Peyer's patch (tissue), 4 donors: ENCODE results near the gene LMO7. TPM values are rescaled to one million over a fixed set of nuclear protein-coding genes. Genes with fewer than 3 reads are reported as not detected.

Experiments used
- DNase-seq, 3 donors: peaks; one replicate each; pipeline ENCODE4 v3.0.0-alpha.2; 2017 to 2019
- H3K27ac ChIP-seq, 4 donors: fragments of 200-600 bp; sonication (generic); one replicate each; pipeline ENCODE4 v1.5.1; 2016 to 2019
- H3K27me3 ChIP-seq, 2 donors: fragments of 200-600 bp; sonication (generic); one replicate each; pipeline ENCODE4 v1.5.1; 2019
- H3K36me3 ChIP-seq, 3 donors: fragments of 200-600 bp; sonication (generic); one replicate each; pipeline ENCODE4 v1.5.1; 2016 to 2019
- H3K4me1 ChIP-seq, 4 donors: fragments of 200-600 bp; sonication (generic); one replicate each; pipeline ENCODE4 v1.5.1; 2016 to 2019
- H3K4me3 ChIP-seq, 4 donors: fragments of 200-600 bp; sonication (generic); 1 replicate in 3 of 4; 2 replicates in 1 of 4; pipeline ENCODE4 v1.5.1; 2016 to 2019; ENCODE audit warnings: mild to moderate bottlenecking in 1 of 4
- H3K9me3 ChIP-seq, 4 donors: fragments of 200-600 bp; sonication (generic); one replicate each; pipeline ENCODE4 v1.5.1; 2016 to 2019; ENCODE audit warnings: mild to moderate bottlenecking in 1 of 4
- CTCF ChIP-seq, 6 experiments: fragments of 450-650 bp in 4 of 6; fragments of 200-600 bp in 2 of 6; sonication (generic) in 1 of 6; IDR thresholded peaks; one replicate each; pipeline ENCODE4 v1.5.1; 2017 to 2019; ENCODE audit warnings: antibody characterized with exemption in 6 of 6, mild to moderate bottlenecking in 3 of 6, moderate library complexity in 1 of 6
- POLR2A ChIP-seq, 2 donors: fragments of 450-650 bp; IDR thresholded peaks; one replicate each; pipeline ENCODE4 v1.5.1; 2017; ENCODE audit warnings: antibody characterized with exemption in 2 of 2, mild to moderate bottlenecking in 2 of 2, moderate library complexity in 2 of 2
- total RNA-seq, 4 donors: library from RNA; depleted of rRNA; stranded (reverse); fragments of >200 nt; gene quantifications; one replicate each; pipeline ENCODE4 v1.1.0, GENCODE V29; 2016

Gene LMO7
- total RNA-seq, 4 donors from 2014 or later: 74.3 to 365 (median 327) TPM

- DNase-seq: no peak
These were observed 202.4 kb downstream of the LMO7 start for GRCh38 chr13:75838366-75839005.

DNA sequence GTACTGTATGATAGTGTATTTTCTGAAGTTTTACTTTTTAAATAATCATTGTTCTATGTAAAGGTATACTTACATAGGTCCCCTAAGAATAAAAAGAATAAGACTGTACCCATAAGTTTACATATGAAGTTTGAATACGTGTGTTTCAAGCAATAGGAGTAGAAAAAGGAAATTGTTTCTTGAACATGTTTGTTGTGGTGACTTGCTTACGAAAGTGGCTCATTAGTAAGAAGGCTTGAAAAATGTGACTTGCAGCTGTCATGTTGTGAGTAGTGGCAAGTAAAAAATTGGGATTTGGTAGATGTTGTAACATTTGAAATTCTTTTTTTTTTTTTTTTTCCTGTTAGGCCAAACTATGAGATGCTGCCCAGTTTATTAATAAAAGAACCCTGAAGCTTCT is 203.3 kb downstream of the LMO7 start:
- Histone ChIP-seq H3K4me1 (no peaks in the 10 kb centered on the region), H3K27me3 (no peaks in the 10 kb centered on the region), H3K4me3 (no peak overlapping the region), H3K9me3 (no peaks in the 10 kb centered on the region), H3K27ac (no peak overlapping the region), H3K36me3 (peaks cover 0 to 43% (median 2%) of the 10 kb centered on the region in 3 donors)
- TF ChIP-seq CTCF (IDR thresholded peaks at IDR 0.05): no peak
- no peak for TF ChIP-seq POLR2A (IDR thresholded peaks at IDR 0.05)
- DNase-seq: no peak

More at GRCh38 chr13:75838366-75839005, 202.4 kb downstream of the LMO7 start:
- H3K36me3 ChIP-seq: peaks cover 0 to 37% (median 2%) of the 10 kb centered on the region in 3 donors
- H3K27me3 ChIP-seq: no peaks in the 10 kb centered on the region
- H3K4me1 ChIP-seq: no peaks in the 10 kb centered on the region
- H3K4me3 ChIP-seq: no peak overlapping the region
- TF ChIP-seq POLR2A (IDR thresholded peaks at IDR 0.05): no peak
- TF ChIP-seq CTCF (IDR thresholded peaks at IDR 0.05): no peak
- no peaks in the 10 kb centered on the region for H3K9me3 ChIP-seq
- H3K27ac ChIP-seq: no peak overlapping the region

DNA sequence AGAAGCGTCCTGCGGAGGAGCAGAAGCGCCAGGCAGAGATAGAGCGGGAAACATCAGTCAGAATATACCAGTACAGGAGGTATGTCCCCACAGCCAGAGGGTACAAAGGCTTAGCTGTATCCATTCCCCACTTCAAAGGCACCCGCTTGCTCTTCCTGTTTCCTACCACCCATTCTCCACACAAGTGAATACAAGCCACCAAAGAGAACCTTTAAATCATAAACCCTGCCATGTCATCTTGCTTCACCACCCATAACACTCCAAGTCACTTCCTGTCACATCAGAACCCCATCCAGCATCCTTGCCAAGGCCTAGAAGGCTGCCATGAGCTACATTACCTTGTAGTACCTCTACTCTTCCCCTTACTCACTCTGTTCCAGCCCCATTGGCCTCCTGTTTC is 205.8 kb downstream of the LMO7 start:
- no peaks in the 10 kb centered on the region for H3K27me3 ChIP-seq
- no peak overlapping the region for H3K4me3 ChIP-seq
- H3K36me3 ChIP-seq: peaks cover 0 to 51% (median 2%) of the 10 kb centered on the region in 3 donors
- DNase-seq: no peak
- no peaks in the 10 kb centered on the region for H3K9me3 ChIP-seq
- TF ChIP-seq CTCF (IDR thresholded peaks at IDR 0.05) (no peak), POLR2A (IDR thresholded peaks at IDR 0.05) (no peak)
- no peaks in the 10 kb centered on the region for H3K4me1 ChIP-seq
- H3K27ac ChIP-seq: no peak overlapping the region

DNA sequence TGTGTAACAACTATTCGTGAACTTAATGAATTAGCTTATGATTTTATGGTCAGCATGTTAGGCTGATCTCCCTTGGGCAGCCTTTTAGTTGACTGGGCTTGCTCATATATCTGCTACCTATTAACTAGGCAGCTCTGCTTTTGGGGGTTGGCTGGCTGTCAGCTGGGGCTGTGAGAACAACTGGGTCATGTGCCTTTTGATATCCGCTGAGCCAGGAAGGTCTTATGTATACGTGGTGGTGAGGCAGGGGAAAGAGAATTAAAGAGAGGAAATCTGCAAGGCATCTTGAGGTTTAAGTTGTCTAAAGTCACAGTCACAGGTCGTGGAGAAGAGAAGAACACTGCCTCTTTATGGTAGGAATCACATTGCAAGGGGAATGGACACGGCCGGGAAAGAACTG is 206.9 kb downstream of the LMO7 start:
- Histone ChIP-seq H3K9me3 (no peaks in the 10 kb centered on the region), H3K27ac (no peak overlapping the region), H3K36me3 (peaks cover 0 to 51% (median 2%) of the 10 kb centered on the region in 3 donors), H3K4me3 (no peak overlapping the region), H3K4me1 (no peaks in the 10 kb centered on the region), H3K27me3 (no peaks in the 10 kb centered on the region)
- TF ChIP-seq POLR2A (IDR thresholded peaks at IDR 0.05): no peak
- TF ChIP-seq CTCF (IDR thresholded peaks at IDR 0.05): no peak
- DNase-seq: no peak

DNA sequence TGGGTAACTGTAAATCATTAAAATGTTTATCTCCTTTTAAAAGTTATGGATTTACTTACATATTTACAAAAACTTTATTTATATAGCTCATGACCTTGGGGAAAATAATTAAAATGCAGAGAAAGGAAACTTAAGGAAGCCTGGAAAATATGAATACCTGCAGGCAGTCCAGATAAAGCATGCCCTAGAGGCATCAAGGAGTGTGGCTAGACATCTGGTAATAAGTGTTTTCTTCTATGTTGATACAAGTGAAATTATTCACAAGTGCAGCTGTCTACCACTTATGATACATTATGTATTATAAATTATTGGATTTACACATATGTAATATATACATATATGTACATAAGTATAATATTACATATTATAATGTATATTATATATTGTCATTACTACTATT is 207.9 kb downstream of the LMO7 start:
- Histone ChIP-seq H3K4me3 (no peak overlapping the region), H3K9me3 (no peaks in the 10 kb centered on the region), H3K27ac (no peak overlapping the region), H3K36me3 (peaks cover 0 to 55% (median 2%) of the 10 kb centered on the region in 3 donors), H3K4me1 (no peaks in the 10 kb centered on the region), H3K27me3 (no peaks in the 10 kb centered on the region)
- TF ChIP-seq POLR2A (IDR thresholded peaks at IDR 0.05) (no peak), CTCF (IDR thresholded peaks at IDR 0.05) (no peak)
- DNase-seq: no peak
